Urothelium cell line (cell line): Measurements from ENCODE around the gene GBP4.

Source experiments
- DNase-seq: peaks from one replicate; pipeline ENCODE4 v3.0.0; 2011; ENCODE audit warnings: low spot score, mixed read lengths
- FAIRE-seq: peaks from 2 replicates; lab custom pipeline; 2011; peaks lifted over from hg19 to GRCh38; lab: Jason Lieb, UNC

GBP4 gene

GRCh38 chr1:89172468-89173143, 26.1 kb downstream of the GBP4 start:
- FAIRE-seq (no peak), DNase-seq (no peak)

- FAIRE-seq: no peak
- DNase-seq: no peak
Observed at GRCh38 chr1:89171067-89171438, 27.7 kb downstream of the GBP4 start.

GRCh38 chr1:89170170-89171066, 28.3 kb downstream of the GBP4 start:
- DNase-seq (no peak), FAIRE-seq (no peak)

GRCh38 chr1:89169166-89169565, 29.6 kb downstream of the GBP4 start:
- FAIRE-seq (no peak), DNase-seq (no peak)

- FAIRE-seq (no peak), DNase-seq (no peak)
Observed at GRCh38 chr1:89167590-89168230, 31.0 kb downstream of the GBP4 start.

GRCh38 chr1:89166705-89167104, 32.0 kb downstream of the GBP4 start:
- FAIRE-seq (no peak), DNase-seq (no peak)

GRCh38 chr1:89165811-89166210, 32.9 kb downstream of the GBP4 start:
- FAIRE-seq (no peak), DNase-seq (no peak)

GRCh38 chr1:89151047-89151446, 47.7 kb downstream of the GBP4 start:
- DNase-seq (no peak), FAIRE-seq (no peak)

GRCh38 chr1:89149976-89150375, 48.8 kb downstream of the GBP4 start:
- FAIRE-seq: no peak
- no peak for DNase-seq

GRCh38 chr1:89149229-89149628, 49.5 kb downstream of the GBP4 start:
- DNase-seq (no peak), FAIRE-seq (no peak)

GRCh38 chr1:89147678-89148658, 50.8 kb downstream of the GBP4 start:
- FAIRE-seq: no peak
- no peak for DNase-seq

GRCh38 chr1:89146721-89147120, 52.0 kb downstream of the GBP4 start:
- DNase-seq (no peak), FAIRE-seq (no peak)

- no peak for FAIRE-seq
- DNase-seq: no peak
Observed at GRCh38 chr1:89143484-89143883, 55.3 kb downstream of the GBP4 start.

GRCh38 chr1:89142160-89142559, 56.6 kb downstream of the GBP4 start:
- DNase-seq (no peak), FAIRE-seq (no peak)

- DNase-seq: no peak
- FAIRE-seq: no peak
Observed at GRCh38 chr1:89133747-89134146, 65.0 kb downstream of the GBP4 start.
